Neural cell (in vitro differentiated cells): ENCODE measurements around the gene HDLBP. TPM values are rescaled to one million over a fixed set of nuclear protein-coding genes. Genes with fewer than 3 reads are reported as not detected.

Source experiments
- H2AFZ ChIP-seq: fragments of 200-600, 300-800 bp; sonication (generic), shearing (Covaris generic); 2 replicates; pipeline ENCODE4 v1.6.0; 2014; ENCODE audit warnings: low read depth, mild to moderate bottlenecking, antibody characterized with exemption, low read length, moderate library complexity
- H3F3A ChIP-seq: fragments of 200-600 bp; shearing (Covaris generic); 2 replicates; pipeline ENCODE4 v1.6.1; 2016; ENCODE audit warnings: mild to moderate bottlenecking, moderate library complexity, mixed read lengths, antibody characterized with exemption, low read length; ENCODE audit not compliant: insufficient read depth, poor library complexity, severe bottlenecking
- H3K27ac ChIP-seq: fragments of 200-600, 300-800 bp; sonication (generic), shearing (Covaris generic); 2 replicates; pipeline ENCODE4 v1.5.1; 2014; ENCODE audit warnings: mild to moderate bottlenecking, low read length, moderate library complexity
- H3K27me3 ChIP-seq: fragments of 300-800, 200-600 bp; sonication (generic), shearing (Covaris generic); 2 replicates; pipeline ENCODE4 v1.6.0; 2014; ENCODE audit warnings: mild to moderate bottlenecking, low read depth, low read length, moderate library complexity; ENCODE audit not compliant: insufficient read depth
- H3K36me3 ChIP-seq: fragments of 300-800, 200-600 bp; sonication (generic), shearing (Covaris generic); 2 replicates; pipeline ENCODE4 v1.5.1; 2014; ENCODE audit warnings: mild to moderate bottlenecking, antibody characterized with exemption, low read length, moderate library complexity; ENCODE audit not compliant: insufficient read depth
- H3K4me2 ChIP-seq: fragments of 300-800, 200-600 bp; sonication (generic), shearing (Covaris generic); 2 replicates; pipeline ENCODE4 v1.6.0; 2014; ENCODE audit warnings: mild to moderate bottlenecking, low read length
- H3K4me3 ChIP-seq: fragments of 300-800, 200-600 bp; sonication (generic), shearing (Covaris generic); 2 replicates; pipeline ENCODE4 v1.5.1; 2014; ENCODE audit warnings: mild to moderate bottlenecking, low read length, moderate library complexity
- H3K79me2 ChIP-seq: fragments of 200-600 bp; shearing (Covaris generic); replicated peaks from 2 replicates; pipeline ENCODE4 v1.6.0; 2014; ENCODE audit warnings: mild to moderate bottlenecking, low read length, moderate library complexity; ENCODE audit not compliant: insufficient read depth
- H3K9ac ChIP-seq: fragments of 300-800, 200-600 bp; sonication (generic), shearing (Covaris generic); 2 replicates; pipeline ENCODE4 v1.6.1; 2016; ENCODE audit warnings: mild to moderate bottlenecking, low read length, mixed read lengths
- H3K9me2 ChIP-seq: fragments of 200-600 bp; shearing (Covaris generic); 2 replicates; pipeline ENCODE4 v1.6.1; 2016; ENCODE audit warnings: mild to moderate bottlenecking, low read length, mixed read lengths; ENCODE audit not compliant: insufficient read depth
- H3K9me3 ChIP-seq: fragments of 200-600, 300-800 bp; sonication (generic), shearing (Covaris generic); 2 replicates; pipeline ENCODE4 v1.6.1; 2016; ENCODE audit warnings: mild to moderate bottlenecking, mixed run types, low read length, moderate library complexity, mixed read lengths
- H4K20me1 ChIP-seq: fragments of 200-600 bp; shearing (Covaris generic); 2 replicates; pipeline ENCODE4 v1.6.1; 2016; ENCODE audit warnings: mild to moderate bottlenecking, mixed run types; ENCODE audit not compliant: insufficient read depth
- CTCF ChIP-seq: fragments of 450-650 bp; IDR thresholded peaks from 2 replicates; pipeline ENCODE4 v1.5.1; 2014; ENCODE audit warnings: antibody characterized with exemption, mild to moderate bottlenecking, moderate library complexity; ENCODE audit not compliant: poor library complexity, severe bottlenecking
- EP300 ChIP-seq: fragments of 450-650 bp; conservative IDR thresholded peaks from 2 replicates; pipeline ENCODE4 v1.6.1; 2014; ENCODE audit warnings: antibody characterized with exemption, mild to moderate bottlenecking, moderate library complexity; ENCODE audit not compliant: poor library complexity, severe bottlenecking
- EZH2 ChIP-seq: fragments of 200-600, 300-800 bp; shearing (Covaris generic), sonication (generic); IDR thresholded peaks from 2 replicates; pipeline ENCODE4 v1.6.1; 2014; ENCODE audit warnings: antibody characterized with exemption, low read length, borderline replicate concordance, mild to moderate bottlenecking; ENCODE audit not compliant: insufficient read depth, poor library complexity, severe bottlenecking
- MXI1 ChIP-seq: fragments of 450-650 bp; conservative IDR thresholded peaks from 2 replicates; pipeline ENCODE4 v1.6.1; 2014; ENCODE audit warnings: antibody characterized with exemption, mild to moderate bottlenecking; ENCODE audit not compliant: poor library complexity, severe bottlenecking
- POLR2AphosphoS5 ChIP-seq: IDR thresholded peaks from 2 replicates; pipeline ENCODE4 v1.6.1; 2012
- RAD21 ChIP-seq: fragments of 450-650 bp; conservative IDR thresholded peaks from 2 replicates; pipeline ENCODE4 v1.6.1; 2014; ENCODE audit warnings: antibody characterized with exemption, mild to moderate bottlenecking, moderate library complexity
- SMC3 ChIP-seq: fragments of 450-650 bp; conservative IDR thresholded peaks from 2 replicates; pipeline ENCODE4 v1.6.1; 2014; ENCODE audit warnings: antibody characterized with exemption, mild to moderate bottlenecking, moderate library complexity; ENCODE audit not compliant: poor library complexity
- TAF1 ChIP-seq: IDR thresholded peaks from 2 replicates; pipeline ENCODE4 v1.6.1; 2012; ENCODE audit warnings: low read depth
- polyA plus RNA-seq: library from polyadenylated mRNA; depleted of rRNA; stranded (reverse); fragments of >200 nt; gene quantifications from 2 replicates; pipeline ENCODE4 v1.2.3, GENCODE V29; 2014
- TF ChIP-seq, protein P1 (sequence below): IDR thresholded peaks from 2 replicates; pipeline ENCODE4 v1.6.1; 2012; ENCODE audit warnings: borderline replicate concordance

HDLBP gene
- polyA plus RNA-seq, 1 donor from 2014 or later: 61.9 TPM

GRCh38 chr2:241286348-241287090 is 29.0 kb downstream of the HDLBP start:
- Histone ChIP-seq H3K4me2 (no peak overlapping the region), H3K9ac (no peak overlapping the region), H2AFZ (no peak overlapping the region), H3F3A (no peaks in the 10 kb centered on the region), H3K27me3 (no peaks in the 10 kb centered on the region), H3K36me3 (no peaks in the 10 kb centered on the region), H3K9me2 (no peaks in the 10 kb centered on the region), H4K20me1 (no peaks in the 10 kb centered on the region), H3K79me2 (peaks cover 5% of the 10 kb centered on the region), H3K27ac (no peak overlapping the region), H3K9me3 (no peaks in the 10 kb centered on the region), H3K4me3 (no peak overlapping the region)
- TF ChIP-seq EZH2: no peak
- TF ChIP-seq, protein P1, sequence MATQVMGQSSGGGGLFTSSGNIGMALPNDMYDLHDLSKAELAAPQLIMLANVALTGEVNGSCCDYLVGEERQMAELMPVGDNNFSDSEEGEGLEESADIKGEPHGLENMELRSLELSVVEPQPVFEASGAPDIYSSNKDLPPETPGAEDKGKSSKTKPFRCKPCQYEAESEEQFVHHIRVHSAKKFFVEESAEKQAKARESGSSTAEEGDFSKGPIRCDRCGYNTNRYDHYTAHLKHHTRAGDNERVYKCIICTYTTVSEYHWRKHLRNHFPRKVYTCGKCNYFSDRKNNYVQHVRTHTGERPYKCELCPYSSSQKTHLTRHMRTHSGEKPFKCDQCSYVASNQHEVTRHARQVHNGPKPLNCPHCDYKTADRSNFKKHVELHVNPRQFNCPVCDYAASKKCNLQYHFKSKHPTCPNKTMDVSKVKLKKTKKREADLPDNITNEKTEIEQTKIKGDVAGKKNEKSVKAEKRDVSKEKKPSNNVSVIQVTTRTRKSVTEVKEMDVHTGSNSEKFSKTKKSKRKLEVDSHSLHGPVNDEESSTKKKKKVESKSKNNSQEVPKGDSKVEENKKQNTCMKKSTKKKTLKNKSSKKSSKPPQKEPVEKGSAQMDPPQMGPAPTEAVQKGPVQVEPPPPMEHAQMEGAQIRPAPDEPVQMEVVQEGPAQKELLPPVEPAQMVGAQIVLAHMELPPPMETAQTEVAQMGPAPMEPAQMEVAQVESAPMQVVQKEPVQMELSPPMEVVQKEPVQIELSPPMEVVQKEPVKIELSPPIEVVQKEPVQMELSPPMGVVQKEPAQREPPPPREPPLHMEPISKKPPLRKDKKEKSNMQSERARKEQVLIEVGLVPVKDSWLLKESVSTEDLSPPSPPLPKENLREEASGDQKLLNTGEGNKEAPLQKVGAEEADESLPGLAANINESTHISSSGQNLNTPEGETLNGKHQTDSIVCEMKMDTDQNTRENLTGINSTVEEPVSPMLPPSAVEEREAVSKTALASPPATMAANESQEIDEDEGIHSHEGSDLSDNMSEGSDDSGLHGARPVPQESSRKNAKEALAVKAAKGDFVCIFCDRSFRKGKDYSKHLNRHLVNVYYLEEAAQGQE: no peak
- TF ChIP-seq RAD21: no peak
- TF ChIP-seq TAF1: no peak
- TF ChIP-seq CTCF: no peak

DNA sequence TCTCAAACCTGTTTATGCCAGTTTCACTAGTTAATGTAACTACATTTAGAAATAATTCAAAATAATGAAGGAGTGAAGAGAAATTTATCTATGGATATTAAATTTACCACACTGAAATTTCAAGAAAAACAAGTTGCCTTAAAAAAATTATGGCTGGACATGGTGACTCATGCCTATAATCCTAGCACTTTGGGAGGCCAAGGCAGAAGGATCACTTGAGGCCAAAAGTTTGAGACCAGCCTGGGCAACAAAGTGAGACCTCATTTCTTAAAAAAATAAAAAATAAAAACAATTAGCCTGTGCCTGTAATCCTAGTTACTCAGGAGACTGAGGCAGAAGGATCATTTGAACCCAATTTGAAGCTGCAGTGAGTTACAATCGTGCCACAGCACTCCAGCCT is 29.9 kb downstream of the HDLBP start:
- no peak overlapping the region for H3K27ac ChIP-seq
- no peak for TF ChIP-seq CTCF
- TF ChIP-seq SMC3: no peak
- TF ChIP-seq, protein P1: no peak
- no peak for TF ChIP-seq EP300
- no peak for TF ChIP-seq TAF1
- TF ChIP-seq MXI1: no peak
- TF ChIP-seq EZH2: no peak
- TF ChIP-seq POLR2AphosphoS5: no peak
- TF ChIP-seq RAD21: no peak
- H3K4me2 ChIP-seq: no peak overlapping the region
- no peak overlapping the region for H3K9ac ChIP-seq
- no peaks in the 10 kb centered on the region for H3K27me3 ChIP-seq
- H3K36me3 ChIP-seq: no peaks in the 10 kb centered on the region
- no peak overlapping the region for H2AFZ ChIP-seq
- no peaks in the 10 kb centered on the region for H3K9me2 ChIP-seq
- peaks cover 5% of the 10 kb centered on the region for H3K79me2 ChIP-seq
- H3K9me3 ChIP-seq: no peaks in the 10 kb centered on the region
- H4K20me1 ChIP-seq: no peaks in the 10 kb centered on the region
- no peak overlapping the region for H3K4me3 ChIP-seq
- H3F3A ChIP-seq: no peaks in the 10 kb centered on the region
